IPS-18a (cell line): Measurements from ENCODE around the gene C16orf92.
A peak's percentile ranks its signal among the peaks of the same experiment; 100 is the strongest.
"Not testable (repeated sequence)": the region's sequence is repeated elsewhere in the genome, so short reads cannot be mapped to it uniquely, and the experiment has no call there.

Experiments used
- H3K27ac ChIP-seq: one replicate; pipeline ENCODE4 v1.5.1; 2013; ENCODE audit warnings: low read length
- H3K27me3 ChIP-seq: one replicate; pipeline ENCODE4 v1.6.1; 2013; ENCODE audit warnings: mild to moderate bottlenecking, low read length; ENCODE audit not compliant: control insufficient read depth, insufficient read depth
- H3K36me3 ChIP-seq: one replicate; pipeline ENCODE4 v1.6.1; 2013; ENCODE audit warnings: low read depth, low read length; ENCODE audit not compliant: control insufficient read depth
- H3K4me1 ChIP-seq: one replicate; pipeline ENCODE4 v1.6.1; 2013; ENCODE audit warnings: low read depth, low read length; ENCODE audit not compliant: control insufficient read depth
- H3K4me3 ChIP-seq: one replicate; pipeline ENCODE4 v1.5.1; 2013; ENCODE audit warnings: low read length
- H3K9ac ChIP-seq: one replicate; pipeline ENCODE4 v1.6.1; 2013; ENCODE audit warnings: mild to moderate bottlenecking, low read length, moderate library complexity
- H3K9me3 ChIP-seq: one replicate; pipeline ENCODE4 v1.6.1; 2013; ENCODE audit warnings: low read depth, low read length; ENCODE audit not compliant: control insufficient read depth

C16orf92 gene

DNA sequence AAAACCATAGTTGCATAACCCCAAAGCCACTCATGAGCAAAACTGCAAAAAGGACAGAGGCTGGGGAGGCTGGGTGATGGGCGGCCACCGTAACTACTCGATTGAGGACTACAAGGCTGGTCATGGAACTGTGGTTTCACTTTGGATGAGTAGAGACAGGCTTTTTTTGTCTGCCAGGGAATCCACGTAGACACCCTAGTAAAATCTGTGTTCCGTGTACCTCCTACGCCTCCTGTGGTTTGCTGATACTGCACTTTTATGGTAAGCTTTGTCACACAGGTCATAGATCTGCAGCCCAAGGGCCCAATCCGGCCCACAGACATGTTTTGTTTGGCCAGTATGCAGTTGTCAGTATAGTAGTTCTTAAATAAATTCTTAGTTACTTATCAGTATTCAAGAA is 10.3 kb downstream of the C16orf92 start:
- Histone ChIP-seq H3K4me3 (no peak overlapping the region), H3K36me3 (no peaks in the 10 kb centered on the region), H3K4me1 (peaks cover 9% of the 10 kb centered on the region), H3K27me3 (peaks cover 30% of the 10 kb centered on the region), H3K27ac (no peak overlapping the region), H3K9ac (no peak overlapping the region), H3K9me3 (no peaks in the 10 kb centered on the region)

DNA sequence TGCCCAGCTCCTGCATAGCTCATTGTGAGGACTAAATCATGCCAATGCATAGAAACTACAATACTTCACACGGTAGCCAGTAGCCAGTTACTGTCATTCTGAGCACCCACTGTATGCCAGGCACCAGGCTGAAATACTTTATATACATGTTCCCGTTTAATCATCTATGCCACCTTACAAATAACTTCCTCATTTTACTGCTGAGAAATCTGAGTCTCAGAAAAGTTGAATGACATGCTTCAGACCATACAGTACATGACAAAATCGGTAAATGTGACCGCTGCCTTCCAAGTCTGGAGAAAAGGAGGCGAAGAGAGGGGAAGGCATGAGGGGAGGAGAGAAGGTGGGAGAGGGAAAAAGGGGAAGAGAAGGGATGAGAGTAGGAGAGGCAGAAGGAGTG is 17.2 kb downstream of the C16orf92 start:
- no peak overlapping the region for H3K9ac ChIP-seq
- no peaks in the 10 kb centered on the region for H3K9me3 ChIP-seq
- no peaks in the 10 kb centered on the region for H3K36me3 ChIP-seq
- no peak overlapping the region for H3K27ac ChIP-seq
- peaks cover 12% of the 10 kb centered on the region for H3K27me3 ChIP-seq
- H3K4me3 ChIP-seq, result no peak overlapping the region
- H3K4me1 ChIP-seq, result no peaks in the 10 kb centered on the region

DNA sequence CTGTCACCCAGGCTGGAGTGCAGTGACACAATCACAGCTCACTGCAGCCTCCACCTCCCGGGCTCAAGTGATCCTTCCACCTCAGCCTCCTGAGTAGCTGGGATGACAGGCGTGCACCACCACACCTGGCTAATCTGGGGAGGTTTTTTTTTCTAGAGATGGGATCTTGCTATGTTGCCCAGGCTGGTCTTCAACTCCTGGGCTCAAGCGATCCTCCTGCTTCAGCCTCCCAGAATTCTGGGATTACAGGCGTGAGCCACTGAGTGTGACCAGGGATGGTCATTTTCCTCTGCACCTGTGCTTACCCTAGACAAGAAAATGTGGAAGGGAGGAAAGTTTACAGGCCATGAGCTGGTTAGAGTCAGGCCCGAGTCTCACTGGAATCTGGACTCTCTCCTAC is 17.7 kb downstream of the C16orf92 start:
- not testable (repeated sequence) for H3K36me3 ChIP-seq, H3K4me3 ChIP-seq, H3K4me1 ChIP-seq, H3K27ac ChIP-seq, H3K9me3 ChIP-seq, H3K27me3 ChIP-seq, H3K9ac ChIP-seq

DNA sequence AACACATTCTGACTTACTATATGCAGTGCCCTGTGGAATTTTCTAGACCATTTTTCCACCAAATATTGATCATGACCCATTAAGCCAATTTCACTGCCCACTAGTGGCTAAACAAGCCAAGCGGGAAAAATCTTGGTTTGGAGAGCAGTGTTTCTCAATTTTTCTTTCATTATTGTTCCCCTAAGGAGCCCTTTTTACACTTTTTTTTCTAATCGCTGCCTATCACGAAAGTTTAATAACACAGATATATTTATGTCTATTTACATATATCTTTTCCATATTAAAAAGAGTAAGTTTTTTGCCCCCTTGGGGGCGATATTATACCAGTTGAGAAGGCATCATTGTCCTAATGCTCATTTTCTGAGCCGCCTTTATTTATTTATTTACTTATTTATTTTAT is 18.8 kb downstream of the C16orf92 start:
- H3K9ac ChIP-seq, result no peak overlapping the region
- H3K4me3 ChIP-seq, result no peak overlapping the region
- H3K27ac ChIP-seq, result no peak overlapping the region
- no peaks in the 10 kb centered on the region for H3K4me1 ChIP-seq
- H3K36me3 ChIP-seq, result no peaks in the 10 kb centered on the region
- no peaks in the 10 kb centered on the region for H3K27me3 ChIP-seq
- H3K9me3 ChIP-seq, result no peaks in the 10 kb centered on the region

DNA sequence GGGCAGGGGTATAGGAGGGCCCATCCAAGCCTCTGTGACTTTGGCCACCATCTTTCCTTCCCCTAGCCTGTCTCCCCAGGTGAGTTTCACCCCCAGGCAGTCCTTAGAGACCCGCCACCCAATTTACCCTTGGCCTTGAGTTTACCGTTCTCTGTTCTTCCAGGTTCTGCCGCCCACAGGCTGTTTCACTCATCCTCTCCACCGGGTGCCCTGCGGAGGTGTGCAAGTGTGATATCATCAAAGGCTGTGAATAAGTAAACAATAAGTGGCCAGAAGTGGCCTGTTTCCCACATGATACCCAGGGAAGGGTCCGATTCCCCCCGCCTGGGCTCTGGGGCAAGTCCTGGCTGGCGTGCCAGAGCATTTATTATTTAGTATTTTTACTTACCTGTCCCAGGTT is 23.2 kb downstream of the C16orf92 start:
- no peak overlapping the region for H3K9ac ChIP-seq
- no peak overlapping the region for H3K4me3 ChIP-seq
- H3K9me3 ChIP-seq, result no peaks in the 10 kb centered on the region
- no peaks in the 10 kb centered on the region for H3K4me1 ChIP-seq
- H3K27me3 ChIP-seq, result no peaks in the 10 kb centered on the region
- no peaks in the 10 kb centered on the region for H3K36me3 ChIP-seq
- no peak overlapping the region for H3K27ac ChIP-seq

DNA sequence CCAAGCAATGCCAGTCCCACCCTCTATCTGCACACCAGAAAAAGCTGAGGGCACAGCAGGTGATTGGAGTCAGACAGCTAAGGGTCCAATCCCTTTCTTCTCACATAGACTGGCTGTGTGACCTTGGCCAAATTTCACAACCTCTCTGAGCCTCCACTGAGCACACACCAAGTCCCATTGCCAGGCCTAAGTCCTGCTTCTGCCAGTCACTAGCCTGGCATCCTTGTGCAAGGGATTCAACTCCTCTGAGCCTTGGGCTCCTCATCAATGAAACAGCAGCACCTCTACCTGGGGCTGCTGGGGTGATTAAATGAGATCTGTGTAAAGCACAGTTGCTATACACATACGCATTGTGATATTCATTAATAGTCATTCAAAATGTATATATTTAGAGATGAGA is 23.6 kb downstream of the C16orf92 start:
- no peaks in the 10 kb centered on the region for H3K4me1 ChIP-seq
- H3K36me3 ChIP-seq, result no peaks in the 10 kb centered on the region
- H3K9me3 ChIP-seq, result no peaks in the 10 kb centered on the region
- no peaks in the 10 kb centered on the region for H3K27me3 ChIP-seq
- no peak overlapping the region for H3K4me3 ChIP-seq
- H3K9ac ChIP-seq, result no peak overlapping the region
- H3K27ac ChIP-seq, result no peak overlapping the region

DNA sequence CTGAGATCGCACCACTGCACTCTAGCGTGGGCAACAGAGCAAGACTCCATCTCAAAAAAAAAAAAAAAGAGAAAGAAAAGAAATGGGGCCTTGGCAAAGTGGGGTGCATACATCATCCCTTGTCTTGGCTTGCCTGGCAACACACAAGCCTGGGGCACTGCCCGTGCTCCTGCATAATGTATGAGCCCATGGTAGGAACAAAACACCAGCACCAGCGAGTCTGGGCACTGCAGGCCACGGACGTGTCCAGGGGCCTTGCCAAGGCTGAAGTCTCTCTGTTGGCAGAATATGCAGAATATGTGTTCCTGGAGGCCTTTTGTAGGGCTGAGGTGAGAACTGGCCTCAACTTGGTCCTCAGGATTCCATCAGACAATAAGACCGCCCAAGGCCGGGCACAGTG is 26.9 kb downstream of the C16orf92 start:
- Histone ChIP-seq H3K27ac (no peak overlapping the region), H3K36me3 (no peaks in the 10 kb centered on the region), H3K9me3 (no peaks in the 10 kb centered on the region), H3K4me3 (no peak overlapping the region), H3K4me1 (peaks cover 3% of the 10 kb centered on the region), H3K9ac (no peak overlapping the region), H3K27me3 (no peaks in the 10 kb centered on the region)

DNA sequence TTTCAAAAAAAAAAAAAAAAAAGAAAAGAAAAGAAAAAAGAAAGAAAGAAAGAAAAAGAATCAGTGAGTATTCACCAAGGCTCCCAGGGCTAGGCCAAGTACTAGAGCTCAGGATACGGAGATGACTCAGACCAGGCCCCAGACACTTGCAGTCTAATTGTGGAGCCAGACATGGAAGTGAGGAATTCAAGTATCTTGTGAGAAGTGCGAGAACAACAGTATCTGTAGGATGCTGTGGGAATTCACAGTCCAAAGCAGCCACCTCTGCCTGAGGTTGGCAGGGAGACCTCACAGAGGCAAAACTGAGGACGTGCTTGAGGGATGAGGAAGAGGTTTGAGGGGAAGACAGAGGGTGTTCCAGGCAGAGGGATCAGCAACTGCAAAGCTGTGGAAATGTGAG is 28.5 kb downstream of the C16orf92 start:
- Histone ChIP-seq H3K36me3 (no peaks in the 10 kb centered on the region), H3K4me1 (peaks cover 3% of the 10 kb centered on the region), H3K4me3 (no peak overlapping the region), H3K27ac (no peak overlapping the region), H3K27me3 (no peaks in the 10 kb centered on the region), H3K9ac (no peak overlapping the region), H3K9me3 (no peaks in the 10 kb centered on the region)

DNA sequence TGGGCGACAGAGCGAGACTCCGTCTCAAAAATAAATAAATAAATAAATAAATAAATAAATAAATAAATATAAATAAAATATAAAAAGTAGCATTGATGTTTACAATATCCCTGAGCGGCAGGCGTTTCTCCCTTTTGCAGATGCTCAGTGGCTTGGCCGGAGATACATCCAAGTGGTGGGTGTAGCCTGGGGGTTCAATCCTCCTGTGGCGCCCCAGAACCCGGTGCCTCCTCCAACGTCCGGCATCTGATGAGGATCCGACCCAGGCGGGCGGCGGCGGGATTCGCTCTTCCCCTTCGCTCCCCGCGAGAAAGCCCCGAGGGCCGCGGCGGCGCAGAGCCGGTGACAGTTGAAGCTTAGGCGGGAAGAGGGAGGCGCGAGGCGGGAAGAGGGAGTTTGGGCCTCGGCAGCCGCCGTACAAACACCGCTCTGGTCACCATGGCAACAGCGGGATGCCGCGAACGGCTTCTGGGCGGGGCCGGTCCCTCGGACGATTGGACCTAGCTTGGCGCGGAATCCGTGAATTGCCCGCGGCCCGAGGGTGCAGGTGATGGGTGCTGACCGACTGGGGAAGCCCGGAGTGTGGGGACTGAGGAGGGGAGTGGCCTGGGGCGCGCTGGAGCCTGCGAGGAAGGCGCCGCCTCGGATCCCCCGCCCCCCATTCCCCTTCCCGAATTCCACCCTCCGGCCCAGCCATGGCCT is 29.8 kb downstream of the C16orf92 start:
- Histone ChIP-seq H3K27me3 (no peaks in the 10 kb centered on the region), H3K9me3 (no peaks in the 10 kb centered on the region), H3K4me3 (peak overlapping the region; percentile 84), H3K36me3 (no peaks in the 10 kb centered on the region), H3K9ac (peak overlapping the region; percentile 61), H3K27ac (no peak overlapping the region), H3K4me1 (peaks cover 3% of the 10 kb centered on the region)

DNA sequence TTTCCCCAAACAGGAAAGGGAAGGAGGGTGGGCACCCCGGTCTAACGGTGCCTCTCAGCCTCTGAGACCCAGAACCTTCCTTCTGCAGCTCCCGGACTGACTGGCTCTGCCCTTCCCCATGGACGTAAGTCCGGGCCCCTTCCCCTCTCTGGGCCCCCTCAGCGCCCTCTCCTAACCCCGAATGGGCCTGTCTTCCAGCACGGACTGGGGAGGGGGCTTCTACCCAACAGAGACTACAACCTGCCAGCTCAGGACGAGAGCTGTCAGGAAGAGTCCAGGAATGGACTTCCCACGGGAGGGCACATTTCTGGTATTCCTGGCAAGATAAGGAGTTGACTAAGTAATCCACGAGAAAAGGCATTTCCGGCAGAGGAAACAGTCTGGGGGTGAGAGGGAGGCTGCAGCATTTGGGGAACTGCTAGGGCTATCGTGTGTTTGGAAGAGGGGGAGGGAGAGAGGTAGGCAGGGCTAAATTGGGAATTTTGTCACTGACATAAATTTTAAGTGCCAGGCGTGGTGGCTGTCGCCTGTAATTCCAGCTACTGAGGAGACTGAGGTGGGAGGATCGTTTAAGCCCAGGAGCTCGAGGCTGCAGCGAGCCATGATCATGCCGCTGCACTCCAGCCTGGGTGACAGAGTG is 30.5 kb downstream of the C16orf92 start:
- H3K27ac ChIP-seq, result no peak overlapping the region
- peaks cover 3% of the 10 kb centered on the region for H3K4me1 ChIP-seq
- H3K9ac ChIP-seq, result peak overlapping the region; percentile 61

DNA sequence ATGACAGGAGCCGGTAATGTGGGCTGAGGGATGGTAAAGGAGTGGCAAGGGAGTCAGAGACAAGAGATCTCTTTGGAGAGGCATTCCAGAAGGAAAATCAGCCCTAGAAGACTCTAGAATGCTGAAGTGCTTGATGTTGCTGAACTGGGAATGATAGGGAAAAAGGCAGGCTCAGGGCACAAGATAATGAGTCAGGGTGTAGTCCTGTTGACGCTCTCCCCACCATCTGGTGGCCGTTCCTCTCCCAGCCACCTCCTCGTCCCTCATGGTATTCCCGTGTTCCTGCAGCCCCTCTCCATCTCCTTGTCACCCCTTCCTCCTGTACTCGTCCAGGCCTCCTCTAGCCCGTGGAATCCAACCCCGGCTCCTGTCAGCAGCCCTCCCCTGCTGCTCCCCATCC is 31.5 kb downstream of the C16orf92 start:
- Histone ChIP-seq H3K36me3 (no peaks in the 10 kb centered on the region), H3K4me1 (peaks cover 3% of the 10 kb centered on the region), H3K27me3 (no peaks in the 10 kb centered on the region), H3K4me3 (no peak overlapping the region), H3K9ac (no peak overlapping the region), H3K9me3 (no peaks in the 10 kb centered on the region), H3K27ac (no peak overlapping the region)

More for the DNA sequence above, 30.5 kb downstream of the C16orf92 start:
- no peaks in the 10 kb centered on the region for H3K36me3 ChIP-seq
- H3K4me3 ChIP-seq, result peak overlapping the region; percentile 84
- no peaks in the 10 kb centered on the region for H3K9me3 ChIP-seq
- H3K27me3 ChIP-seq, result no peaks in the 10 kb centered on the region

DNA sequence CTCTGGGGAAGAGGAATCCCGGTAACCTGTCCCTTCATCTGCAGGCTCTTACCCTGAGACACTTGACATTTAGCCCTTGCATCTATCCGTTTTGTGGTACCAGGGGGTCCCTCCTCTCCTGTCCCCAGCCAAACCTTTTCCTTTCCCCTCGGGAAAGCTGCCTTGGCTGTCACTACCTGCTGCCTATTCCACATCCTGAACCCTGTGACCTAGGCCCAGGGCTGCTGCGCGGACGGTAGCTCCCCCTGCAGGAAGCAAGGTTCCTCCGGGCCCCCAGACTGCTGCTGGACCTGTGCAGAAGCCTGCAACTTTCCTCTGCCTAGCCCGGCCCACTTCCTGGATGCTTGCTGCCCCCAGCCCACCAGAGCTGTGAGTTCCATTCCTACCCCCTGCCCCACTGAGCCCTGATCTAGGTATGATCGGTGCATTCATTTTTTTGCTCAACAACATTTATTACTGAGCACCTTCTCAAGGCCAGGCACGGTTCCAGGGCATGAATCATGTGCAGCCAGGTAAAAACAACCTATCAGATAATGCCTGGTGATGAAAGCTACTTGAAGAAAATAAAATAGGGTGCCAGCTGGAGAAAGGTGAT is 32.1 kb downstream of the C16orf92 start:
- Histone ChIP-seq H3K4me3 (no peak overlapping the region), H3K9ac (no peak overlapping the region), H3K27ac (no peak overlapping the region)

More for the DNA sequence above, 32.1 kb downstream of the C16orf92 start:
- Histone ChIP-seq H3K27me3 (no peaks in the 10 kb centered on the region), H3K4me1 (peaks cover 3% of the 10 kb centered on the region), H3K9me3 (no peaks in the 10 kb centered on the region), H3K36me3 (no peaks in the 10 kb centered on the region)
